SK-N-SH treated with all-trans-retinoic acid at 6 μM for 48 hours (cell line): ENCODE data around the gene TGFA.

Experiments
- ATAC-seq: fragments of 200-7000 bp; cut with Tn5 transposase; 3 replicates; pipeline ENCODE4 v1.9.1; 2020; ENCODE audit warnings: mild to moderate bottlenecking, moderate library complexity
- ARNTL ChIP-seq: fragments of 450-650 bp; formaldehyde crosslinking; IDR thresholded peaks from 2 replicates; pipeline ENCODE4 v1.5.0; 2020; ENCODE audit warnings: low read depth, mild to moderate bottlenecking, moderate library complexity, borderline replicate concordance
- BACH2 ChIP-seq: fragments of 250-450 bp; sonication (Bioruptor Pico); IDR thresholded peaks from 2 replicates; pipeline ENCODE4 v1.9.0; 2021; ENCODE audit warnings: mild to moderate bottlenecking, borderline replicate concordance
- CREB5 ChIP-seq: fragments of 250-450 bp; sonication (Bioruptor Pico); IDR thresholded peaks from 2 replicates; pipeline ENCODE4 v1.5.1; 2020; ENCODE audit warnings: low read depth, mild to moderate bottlenecking, moderate library complexity
- CSDC2 ChIP-seq: fragments of 250-450 bp; sonication (Bioruptor Pico); IDR thresholded peaks from 2 replicates; pipeline ENCODE4 v1.5.0; 2020; ENCODE audit warnings: mild to moderate bottlenecking, moderate library complexity
- CSRNP3 ChIP-seq: fragments of 250-450 bp; sonication (Bioruptor Pico); IDR thresholded peaks from 2 replicates; pipeline ENCODE4 v1.5.1; 2021; ENCODE audit warnings: mild to moderate bottlenecking, moderate library complexity
- GLIS3 ChIP-seq: fragments of 250-450 bp; sonication (Bioruptor Pico); IDR thresholded peaks from 2 replicates; pipeline ENCODE4 v1.5.0; 2020; ENCODE audit warnings: mild to moderate bottlenecking, moderate library complexity
- ISL1 ChIP-seq: fragments of 250-450 bp; sonication (Bioruptor Pico); IDR thresholded peaks from 2 replicates; pipeline ENCODE4 v2.1.2; 2022; ENCODE audit warnings: mild to moderate bottlenecking, moderate library complexity
- OSR1 ChIP-seq: fragments of 250-450 bp; sonication (Bioruptor Pico); IDR thresholded peaks from 2 replicates; pipeline ENCODE4 v1.8.0; 2022; ENCODE audit warnings: moderate library complexity, mild to moderate bottlenecking, inconsistent platforms
- PATZ1 ChIP-seq: fragments of 250-450 bp; sonication (Bioruptor Pico); IDR thresholded peaks from 2 replicates; pipeline ENCODE4 v1.8.0; 2020; ENCODE audit warnings: mild to moderate bottlenecking, moderate library complexity, borderline replicate concordance
- PPARA ChIP-seq: fragments of 250-450 bp; sonication (Bioruptor Pico); IDR thresholded peaks from 2 replicates; pipeline ENCODE4 v1.5.0; 2020; ENCODE audit warnings: mild to moderate bottlenecking, borderline replicate concordance
- RARB ChIP-seq: fragments of 250-450 bp; sonication (Bioruptor Pico); IDR thresholded peaks from 2 replicates; pipeline ENCODE4 v1.8.0; 2021; ENCODE audit warnings: mild to moderate bottlenecking, moderate library complexity
- SNAI2 ChIP-seq: fragments of 250-450 bp; sonication (Bioruptor Pico); IDR thresholded peaks from 2 replicates; pipeline ENCODE4 v1.5.0; 2020; ENCODE audit warnings: mild to moderate bottlenecking, moderate library complexity
- TCF4 ChIP-seq: fragments of 250-450 bp; sonication (Bioruptor Pico); IDR thresholded peaks from 2 replicates; pipeline ENCODE4 v1.8.0; 2021; ENCODE audit warnings: mild to moderate bottlenecking, moderate library complexity, borderline replicate concordance
- TOX ChIP-seq: fragments of 250-450 bp; sonication (Bioruptor Pico); IDR thresholded peaks from 2 replicates; pipeline ENCODE4 v1.8.0; 2021; ENCODE audit warnings: mild to moderate bottlenecking, moderate library complexity, borderline replicate concordance
- TSHZ2 ChIP-seq: fragments of 250-450 bp; sonication (Bioruptor Pico); IDR thresholded peaks from 2 replicates; pipeline ENCODE4 v1.5.0; 2020; ENCODE audit warnings: mild to moderate bottlenecking, moderate library complexity
- ZC3H10 ChIP-seq: fragments of 250-450 bp; sonication (Bioruptor Pico); IDR thresholded peaks from 2 replicates; pipeline ENCODE4 v1.5.1; 2021; ENCODE audit warnings: mild to moderate bottlenecking, moderate library complexity
- ZFP3 ChIP-seq: fragments of 250-450 bp; sonication (Bioruptor Pico); IDR thresholded peaks from 2 replicates; pipeline ENCODE4 v1.5.0; 2020; ENCODE audit warnings: mild to moderate bottlenecking, moderate library complexity
- ZFP30 ChIP-seq: fragments of 450-650 bp; formaldehyde crosslinking; IDR thresholded peaks from 2 replicates; pipeline ENCODE4 v1.5.0; 2022; ENCODE audit warnings: mild to moderate bottlenecking, moderate library complexity
- ZNF565 ChIP-seq: fragments of 450-650 bp; formaldehyde crosslinking; conservative IDR thresholded peaks from 2 replicates; pipeline ENCODE4 v1.5.0; 2020; ENCODE audit warnings: low read depth, mild to moderate bottlenecking, moderate library complexity
- ZNF70 ChIP-seq: fragments of 450-650 bp; formaldehyde crosslinking; IDR thresholded peaks from 2 replicates; pipeline ENCODE4 v1.5.0; 2020; ENCODE audit warnings: mild to moderate bottlenecking, moderate library complexity

TGFA gene

GRCh38 chr2:70558195-70558808, 4.7 kb upstream of the TGFA start:
- no peak for ATAC-seq
- no peak for TF ChIP-seq TOX (CRISPR knock-in tag)
- no peak for TF ChIP-seq TSHZ2 (CRISPR knock-in tag)
- TF ChIP-seq OSR1 (CRISPR knock-in tag) = no peak

- ATAC-seq = no peak
These were observed 3.7 kb upstream of the TGFA start for GRCh38 chr2:70557171-70557838.

GRCh38 chr2:70556608-70557007, 3.0 kb upstream of the TGFA start:
- ATAC-seq = no peak
- TF ChIP-seq CREB5 (CRISPR knock-in tag) (no peak), GLIS3 (no peak), ARNTL (no peak), PATZ1 (no peak), ISL1 (no peak), SNAI2 (CRISPR knock-in tag) (no peak), CSDC2 (CRISPR knock-in tag) (no peak), RARB (CRISPR knock-in tag) (no peak), ZC3H10 (CRISPR knock-in tag) (no peak), PPARA (CRISPR knock-in tag) (no peak), ZFP30 (CRISPR knock-in tag) (no peak), BACH2 (CRISPR knock-in tag) (no peak), CSRNP3 (no peak), OSR1 (CRISPR knock-in tag) (no peak), TSHZ2 (CRISPR knock-in tag) (no peak), TCF4 (no peak), ZNF70 (CRISPR knock-in tag) (no peak)

More at GRCh38 chr2:70557171-70557838, 3.7 kb upstream of the TGFA start:
- TF ChIP-seq ZFP30 (CRISPR knock-in tag) (no peak), ISL1 (no peak), OSR1 (CRISPR knock-in tag) (no peak), ZC3H10 (CRISPR knock-in tag) (no peak), ZFP3 (no peak), TSHZ2 (CRISPR knock-in tag) (no peak), ZNF565 (no peak), TCF4 (no peak), BACH2 (CRISPR knock-in tag) (no peak), TOX (CRISPR knock-in tag) (no peak)
